BJ (cell line): ENCODE results near the gene SOCS6. TPM values are rescaled to one million over a fixed set of nuclear protein-coding genes. Genes with fewer than 3 reads are reported as not detected.

Source experiments
- CTCF ChIA-PET: fragments of 350-600 bp; formaldehyde crosslinking; extraction: SDS; loops from one replicate; lab custom pipeline; 2021; ENCODE audit warnings: antibody characterized with exemption, inconsistent platforms; lab: Yijun Ruan, JAX
- POLR2A ChIA-PET: fragments of 300-600 bp; sonication (Branson Sonifier 250); formaldehyde crosslinking; extraction: SDS; loops from one replicate; lab custom pipeline; 2021; ENCODE audit warnings: antibody characterized with exemption; lab: Charles Lee
- DNase-seq: peaks from one replicate; pipeline ENCODE4 v3.0.0-alpha.2; 2011; ENCODE audit warnings: low read depth
- H3K27me3 ChIP-seq: 2 replicates; pipeline ENCODE4 v1.6.0; 2011; ENCODE audit warnings: low read length; ENCODE audit not compliant: control insufficient read depth, insufficient read depth
- H3K36me3 ChIP-seq: 2 replicates; pipeline ENCODE4 v1.5.1; 2011; ENCODE audit warnings: low read length; ENCODE audit not compliant: control insufficient read depth, insufficient read depth
- H3K4me3 ChIP-seq: 2 replicates; pipeline ENCODE4 v1.5.1; 2011; ENCODE audit warnings: low read depth, mild to moderate bottlenecking, control low read depth, low read length
- CTCF ChIP-seq: IDR thresholded peaks from 2 replicates; pipeline ENCODE4 v1.5.1; 2011; ENCODE audit warnings: low read depth, mild to moderate bottlenecking, control low read depth, inconsistent platforms, low read length, moderate library complexity; ENCODE audit not compliant: insufficient read depth
- polyA plus RNA-seq: library from polyadenylated mRNA; depleted of rRNA; stranded (reverse); fragments of >200 nt; gene quantifications from 2 replicates; pipeline ENCODE4 v1.2.3, GENCODE V29; 2011

SOCS6 gene
- polyA plus RNA-seq, 1 experiment = 26.7 TPM

- CTCF ChIA-PET = no interaction called here
- Histone ChIP-seq H3K27me3 (no peaks in the 10 kb centered on the region), H3K4me3 (no peak overlapping the region), H3K36me3 (no peaks in the 10 kb centered on the region)
- no peak for DNase-seq
- POLR2A ChIA-PET = no interaction called here
- TF ChIP-seq CTCF = no peak
Measured at GRCh38 chr18:70250781-70251180, 38.1 kb upstream of the SOCS6 start.

GRCh38 chr18:70256184-70256583 is 32.7 kb upstream of the SOCS6 start:
- Histone ChIP-seq H3K27me3 (no peaks in the 10 kb centered on the region), H3K36me3 (no peaks in the 10 kb centered on the region), H3K4me3 (no peak overlapping the region)
- POLR2A ChIA-PET = no interaction called here
- no peak for TF ChIP-seq CTCF
- DNase-seq = no peak
- CTCF ChIA-PET = interaction anchor here (1.2 kb wide), 1 partner anchor 10 kb away, joined by 4 read pairs; no protein-coding TSS in a partner anchor

GRCh38 chr18:70256994-70257393 is 31.9 kb upstream of the SOCS6 start:
- no peak for TF ChIP-seq CTCF
- Histone ChIP-seq H3K36me3 (no peaks in the 10 kb centered on the region), H3K27me3 (no peaks in the 10 kb centered on the region), H3K4me3 (no peak overlapping the region)
- no peak for DNase-seq
- ChIA-PET CTCF (interaction anchor here (0.7 kb wide), 1 partner anchor 61 kb away, joined by 3 read pairs; no protein-coding TSS in a partner anchor), POLR2A (no interaction called here)

GRCh38 chr18:70258243-70258642 is 30.6 kb upstream of the SOCS6 start:
- ChIA-PET CTCF (interaction anchor here (1.4 kb wide), 1 partner anchor 9 kb away, joined by 5 read pairs; no protein-coding TSS in a partner anchor), POLR2A (no interaction called here)
- DNase-seq = no peak
- no peaks in the 10 kb centered on the region for H3K36me3 ChIP-seq
- no peak for TF ChIP-seq CTCF
- no peak overlapping the region for H3K4me3 ChIP-seq
- no peaks in the 10 kb centered on the region for H3K27me3 ChIP-seq

GRCh38 chr18:70260683-70261082 is 28.2 kb upstream of the SOCS6 start:
- no peak for DNase-seq
- Histone ChIP-seq H3K4me3 (no peak overlapping the region), H3K36me3 (no peaks in the 10 kb centered on the region), H3K27me3 (no peaks in the 10 kb centered on the region)
- no peak for TF ChIP-seq CTCF
- ChIA-PET CTCF (no interaction called here), POLR2A (no interaction called here)
